BE2C (cell line): ENCODE results near the gene VOPP1.
"Not testable (repeated sequence)": the region's sequence is repeated elsewhere in the genome, so short reads cannot be mapped to it uniquely, and the experiment has no call there.

Source experiments
- DNase-seq: peaks from one replicate; pipeline ENCODE4 v3.0.0-alpha.2; 2020
- H3K27me3 ChIP-seq: fragments of 250-450 bp; sonication (Bioruptor Pico); 2 replicates; pipeline ENCODE4 v1.5.1; 2020; ENCODE audit warnings: mild to moderate bottlenecking
- H3K36me3 ChIP-seq: fragments of 250-450 bp; sonication (Bioruptor Pico); 2 replicates; pipeline ENCODE4 v1.5.1; 2020; ENCODE audit warnings: mild to moderate bottlenecking
- H3K4me1 ChIP-seq: fragments of 250-450 bp; sonication (Bioruptor Pico); 2 replicates; pipeline ENCODE4 v1.5.1; 2020
- H3K4me3 ChIP-seq: 2 replicates; pipeline ENCODE4 v1.5.1; 2011; ENCODE audit warnings: low read depth, low read length
- H3K9me3 ChIP-seq: fragments of 250-450 bp; sonication (Bioruptor Pico); 2 replicates; pipeline ENCODE4 v1.5.1; 2020
- TF ChIP-seq, protein P1 (sequence below): IDR thresholded peaks from 2 replicates; pipeline ENCODE4 v1.5.1; 2012; ENCODE audit warnings: mild to moderate bottlenecking, low read depth, low read length

The VOPP1 gene

DNA sequence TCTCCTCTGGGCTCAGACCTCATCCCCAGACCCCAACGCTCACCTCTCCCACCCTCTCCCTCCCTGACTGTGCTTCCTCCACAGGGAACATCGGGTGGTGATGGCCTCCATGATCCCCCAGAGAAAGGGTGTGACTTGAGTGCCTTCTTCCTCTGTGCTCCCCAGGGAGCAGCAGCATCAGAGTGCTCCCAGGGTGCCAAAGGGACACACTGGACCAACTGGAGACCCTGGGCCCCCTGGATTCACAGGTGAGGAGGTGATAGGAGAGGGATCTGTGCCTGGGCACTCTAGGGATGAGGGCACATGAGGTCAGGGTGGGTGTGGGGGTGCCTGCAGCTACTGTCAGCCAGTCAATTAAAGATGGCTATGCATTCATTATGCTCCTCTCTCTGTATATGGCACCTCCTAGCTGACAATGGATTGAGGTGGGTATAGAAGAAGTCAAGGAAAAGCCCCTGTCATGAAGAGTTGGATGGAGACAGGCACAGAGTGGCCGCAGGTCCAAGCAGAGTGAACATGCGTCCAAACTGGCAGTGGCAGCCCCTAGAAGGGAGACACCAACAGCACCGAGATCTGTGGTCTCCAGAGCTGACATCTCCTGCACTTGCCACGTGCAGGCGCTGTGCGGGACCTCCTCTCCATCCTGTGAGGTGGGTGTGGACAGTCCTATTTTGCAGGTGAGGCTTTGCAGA is 15.5 kb upstream of the VOPP1 start:
- DNase-seq, result no peak
- Histone ChIP-seq H3K36me3 (no peaks in the 10 kb centered on the region), H3K9me3 (peaks cover 4% of the 10 kb centered on the region; the same call in 1 of the 2 replicates), H3K4me1 (no peaks in the 10 kb centered on the region), H3K27me3 (no peaks in the 10 kb centered on the region; the same call in 1 of the 2 replicates), H3K4me3 (no peak overlapping the region)
- TF ChIP-seq, protein P1, sequence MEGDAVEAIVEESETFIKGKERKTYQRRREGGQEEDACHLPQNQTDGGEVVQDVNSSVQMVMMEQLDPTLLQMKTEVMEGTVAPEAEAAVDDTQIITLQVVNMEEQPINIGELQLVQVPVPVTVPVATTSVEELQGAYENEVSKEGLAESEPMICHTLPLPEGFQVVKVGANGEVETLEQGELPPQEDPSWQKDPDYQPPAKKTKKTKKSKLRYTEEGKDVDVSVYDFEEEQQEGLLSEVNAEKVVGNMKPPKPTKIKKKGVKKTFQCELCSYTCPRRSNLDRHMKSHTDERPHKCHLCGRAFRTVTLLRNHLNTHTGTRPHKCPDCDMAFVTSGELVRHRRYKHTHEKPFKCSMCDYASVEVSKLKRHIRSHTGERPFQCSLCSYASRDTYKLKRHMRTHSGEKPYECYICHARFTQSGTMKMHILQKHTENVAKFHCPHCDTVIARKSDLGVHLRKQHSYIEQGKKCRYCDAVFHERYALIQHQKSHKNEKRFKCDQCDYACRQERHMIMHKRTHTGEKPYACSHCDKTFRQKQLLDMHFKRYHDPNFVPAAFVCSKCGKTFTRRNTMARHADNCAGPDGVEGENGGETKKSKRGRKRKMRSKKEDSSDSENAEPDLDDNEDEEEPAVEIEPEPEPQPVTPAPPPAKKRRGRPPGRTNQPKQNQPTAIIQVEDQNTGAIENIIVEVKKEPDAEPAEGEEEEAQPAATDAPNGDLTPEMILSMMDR, result no peak

- not testable (repeated sequence) for H3K27me3 ChIP-seq, DNase-seq, H3K36me3 ChIP-seq, H3K4me1 ChIP-seq, H3K9me3 ChIP-seq, H3K4me3 ChIP-seq
Observed at GRCh38 chr7:55582656-55583055, 10.4 kb upstream of the VOPP1 start.

- Histone ChIP-seq H3K36me3 (no peaks in the 10 kb centered on the region), H3K4me3 (no peak overlapping the region), H3K9me3 (no peaks in the 10 kb centered on the region), H3K4me1 (0 out of 2 replicates have a peak, but pooled peaks cover 4% of the 10 kb centered on the region), H3K27me3 (no peaks in the 10 kb centered on the region)
- DNase-seq, result no peak
- TF ChIP-seq, protein P1, result no peak
Observed at GRCh38 chr7:55576753-55577152, 4.5 kb upstream of the VOPP1 start.

GRCh38 chr7:55575733-55576132 is 3.4 kb upstream of the VOPP1 start:
- H3K4me1 ChIP-seq, result 0 out of 2 replicates have a peak, but pooled peaks cover 4% of the 10 kb centered on the region
- H3K36me3 ChIP-seq, result no peaks in the 10 kb centered on the region
- no peaks in the 10 kb centered on the region for H3K9me3 ChIP-seq
- no peak for DNase-seq
- no peak overlapping the region for H3K4me3 ChIP-seq
- TF ChIP-seq, protein P1, result no peak
- no peaks in the 10 kb centered on the region for H3K27me3 ChIP-seq

DNA sequence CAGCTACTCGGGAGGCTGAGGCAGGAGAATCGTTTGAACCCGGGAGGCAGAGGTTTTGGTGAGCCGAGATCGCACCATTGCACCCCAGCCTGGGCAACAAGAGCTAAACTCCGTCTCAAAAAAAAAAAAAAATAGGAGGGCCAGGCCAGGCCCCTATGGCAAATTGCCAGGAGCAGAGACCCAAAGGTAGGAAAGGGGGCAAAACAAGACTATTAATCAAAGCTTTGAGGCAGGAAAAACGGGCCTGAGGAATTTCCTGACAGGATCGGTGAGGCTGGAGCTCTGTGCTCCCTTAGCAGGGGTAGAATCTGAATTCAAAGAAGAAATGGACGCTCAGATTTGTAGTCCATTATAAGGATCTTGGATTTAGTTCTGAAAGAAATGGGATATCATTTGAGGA is 2.8 kb upstream of the VOPP1 start:
- H3K27me3 ChIP-seq, result no peaks in the 10 kb centered on the region
- TF ChIP-seq, protein P1, result no peak
- DNase-seq, result no peak
- H3K36me3 ChIP-seq, result no peaks in the 10 kb centered on the region
- peaks cover 8% of the 10 kb centered on the region for H3K4me1 ChIP-seq
- H3K9me3 ChIP-seq, result no peaks in the 10 kb centered on the region
- H3K4me3 ChIP-seq, result no peak overlapping the region

DNA sequence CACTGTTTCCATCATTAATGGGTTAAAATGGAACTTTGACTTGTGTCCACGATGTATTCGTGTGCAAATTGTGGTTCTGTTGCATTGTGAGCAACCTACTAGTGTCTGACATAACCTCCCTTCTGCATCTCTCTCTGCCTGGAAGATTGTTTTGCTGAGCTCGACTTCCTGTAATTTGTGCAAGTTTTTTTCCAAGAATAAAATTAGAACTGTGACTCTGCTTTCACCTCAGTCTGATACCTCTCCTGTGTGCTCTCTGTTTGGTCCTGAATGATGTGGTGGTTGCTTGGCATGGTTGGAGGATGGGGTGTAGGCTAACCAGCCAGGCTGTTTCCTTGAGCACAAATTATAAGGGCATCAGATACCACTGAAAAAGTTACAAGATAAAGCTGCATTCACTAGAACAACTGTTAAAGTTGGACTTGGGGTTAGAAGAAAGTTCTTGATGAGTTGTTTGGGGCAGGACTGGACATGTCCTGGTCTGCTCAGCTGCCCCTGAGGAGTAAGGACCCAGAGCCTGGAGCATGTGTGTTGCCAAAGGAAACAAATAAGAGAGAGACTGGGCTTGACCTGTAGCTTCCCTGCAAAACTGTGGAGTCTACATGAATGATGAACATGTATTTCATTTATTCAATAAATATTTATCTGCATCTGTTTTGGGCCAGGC is 1.9 kb upstream of the VOPP1 start:
- Histone ChIP-seq H3K4me1 (peaks cover 17% of the 10 kb centered on the region), H3K9me3 (no peaks in the 10 kb centered on the region), H3K27me3 (no peaks in the 10 kb centered on the region), H3K36me3 (no peaks in the 10 kb centered on the region), H3K4me3 (no peak overlapping the region)
- no peak for DNase-seq
- TF ChIP-seq, protein P1, result no peak
